HEK293 (cell line): ENCODE data around the gene ST7.

Experiments
- CTCF ChIA-PET: fragments of 350-600 bp; formaldehyde crosslinking; extraction: SDS; loops from one replicate; lab custom pipeline; 2021; ENCODE audit warnings: antibody characterized with exemption; lab: Yijun Ruan, JAX
- POLR2A ChIA-PET: fragments of 300-600 bp; formaldehyde crosslinking; extraction: SDS; loops from one replicate; lab custom pipeline; 2020; ENCODE audit warnings: antibody characterized with exemption, inconsistent platforms; lab: Yijun Ruan, JAX
- H3K27ac ChIP-seq: fragments of 200-500 bp; sonication (Bioruptor generic); 2 replicates; pipeline ENCODE4 v1.5.1; 2014; ENCODE audit warnings: low read depth, low read length, control low read depth, inconsistent platforms; ENCODE audit errors: extremely low read depth
- H3K36me3 ChIP-seq, 2 experiments: fragments of 200-500 bp in 1 of 2; sonication (Bioruptor generic) in 1 of 2; 1 replicate in 1 of 2; 2 replicates in 1 of 2; pipeline ENCODE4 v1.5.1; 2014 to 2017; ENCODE audit warnings: inconsistent platforms in 2 of 2, low read length in 2 of 2; ENCODE audit not compliant: control insufficient read depth in 2 of 2, insufficient read depth in 1 of 2
- H3K4me1 ChIP-seq: fragments of 200-500 bp; sonication (Bioruptor generic); 2 replicates; pipeline ENCODE4 v1.5.1; 2014; ENCODE audit warnings: mild to moderate bottlenecking, low read length, inconsistent platforms; ENCODE audit not compliant: control insufficient read depth, insufficient read depth
- H3K4me3 ChIP-seq: 2 replicates; pipeline ENCODE4 v1.5.1; 2011; ENCODE audit warnings: low read depth, mild to moderate bottlenecking, control low read depth, low read length, moderate library complexity
- H3K9me3 ChIP-seq: fragments of 200-500 bp; sonication (Bioruptor generic); 2 replicates; pipeline ENCODE4 v1.5.1; 2014; ENCODE audit warnings: low read depth, low read length, inconsistent platforms; ENCODE audit not compliant: control insufficient read depth, insufficient read depth
- FEZF1 ChIP-seq: fragments of 450-650 bp; formaldehyde crosslinking; IDR thresholded peaks from 2 replicates; pipeline ENCODE4 v1.5.1; 2016; ENCODE audit warnings: missing biosample characterization, missing genetic modification characterization
- KLF10 ChIP-seq: fragments of 450-650 bp; IDR thresholded peaks from 2 replicates; pipeline ENCODE4 v1.5.1; 2018; ENCODE audit warnings: missing biosample characterization, mild to moderate bottlenecking, missing genetic modification characterization
- KLF17 ChIP-seq: fragments of 450-650 bp; formaldehyde crosslinking; IDR thresholded peaks from 2 replicates; pipeline ENCODE4 v1.5.1; 2016; ENCODE audit warnings: missing biosample characterization, missing genetic modification characterization
- TRIM28 ChIP-seq: IDR thresholded peaks from 2 replicates; pipeline ENCODE4 v1.6.1; 2011; ENCODE audit warnings: low read length, control low read depth, borderline replicate concordance
- ZBTB1 ChIP-seq: fragments of 450-650 bp; formaldehyde crosslinking; IDR thresholded peaks from 2 replicates; pipeline ENCODE4 v1.5.1; 2016; ENCODE audit warnings: missing biosample characterization, missing genetic modification characterization
- ZBTB8A ChIP-seq: fragments of 450-650 bp; formaldehyde crosslinking; IDR thresholded peaks from 2 replicates; pipeline ENCODE4 v1.5.1; 2016; ENCODE audit warnings: missing biosample characterization, missing genetic modification characterization
- ZNF10 ChIP-seq: fragments of 450-650 bp; formaldehyde crosslinking; IDR thresholded peaks from 2 replicates; pipeline ENCODE4 v1.5.1; 2017; ENCODE audit warnings: missing biosample characterization, missing genetic modification characterization
- ZNF112 ChIP-seq: fragments of 450-650 bp; formaldehyde crosslinking; IDR thresholded peaks from 2 replicates; pipeline ENCODE4 v1.5.0; 2017; ENCODE audit warnings: missing biosample characterization, missing genetic modification characterization
- ZNF132 ChIP-seq: fragments of 450-650 bp; formaldehyde crosslinking; IDR thresholded peaks from 2 replicates; pipeline ENCODE4 v1.5.1; 2017; ENCODE audit warnings: missing biosample characterization, missing genetic modification characterization, borderline replicate concordance
- ZNF140 ChIP-seq: fragments of 450-650 bp; formaldehyde crosslinking; IDR thresholded peaks from 2 replicates; pipeline ENCODE4 v1.5.1; 2016; ENCODE audit warnings: missing biosample characterization, missing genetic modification characterization
- ZNF146 ChIP-seq: fragments of 450-650 bp; formaldehyde crosslinking; IDR thresholded peaks from 2 replicates; pipeline ENCODE4 v1.5.1; 2016; ENCODE audit warnings: missing biosample characterization, missing genetic modification characterization
- ZNF157 ChIP-seq: fragments of 450-650 bp; formaldehyde crosslinking; IDR thresholded peaks from 2 replicates; pipeline ENCODE4 v1.5.1; 2016; ENCODE audit warnings: missing biosample characterization, missing genetic modification characterization
- ZNF175 ChIP-seq: fragments of 450-650 bp; formaldehyde crosslinking; IDR thresholded peaks from 2 replicates; pipeline ENCODE4 v1.5.1; 2016; ENCODE audit warnings: missing biosample characterization, missing genetic modification characterization
- ZNF350 ChIP-seq: fragments of 450-650 bp; formaldehyde crosslinking; IDR thresholded peaks from 2 replicates; pipeline ENCODE4 v1.5.0; 2017; ENCODE audit warnings: missing biosample characterization, mild to moderate bottlenecking, missing genetic modification characterization
- ZNF394 ChIP-seq: fragments of 450-650 bp; formaldehyde crosslinking; IDR thresholded peaks from 2 replicates; pipeline ENCODE4 v1.5.1; 2016; ENCODE audit warnings: missing biosample characterization, missing genetic modification characterization, mild to moderate bottlenecking, moderate library complexity, borderline replicate concordance
- ZNF433 ChIP-seq: fragments of 450-650 bp; formaldehyde crosslinking; IDR thresholded peaks from 2 replicates; pipeline ENCODE4 v1.5.1; 2016; ENCODE audit warnings: missing biosample characterization, missing genetic modification characterization, low read depth
- ZNF561 ChIP-seq: fragments of 450-650 bp; IDR thresholded peaks from 2 replicates; pipeline ENCODE4 v1.5.1; 2018; ENCODE audit warnings: missing biosample characterization, missing genetic modification characterization, borderline replicate concordance
- ZNF664 ChIP-seq: fragments of 450-650 bp; formaldehyde crosslinking; IDR thresholded peaks from 2 replicates; pipeline ENCODE4 v1.5.1; 2016; ENCODE audit warnings: missing biosample characterization, missing genetic modification characterization
- ZNF670 ChIP-seq: fragments of 450-650 bp; formaldehyde crosslinking; IDR thresholded peaks from 2 replicates; pipeline ENCODE4 v1.5.1; 2016; ENCODE audit warnings: missing biosample characterization, missing genetic modification characterization, low read depth
- ZNF707 ChIP-seq: fragments of 450-650 bp; formaldehyde crosslinking; IDR thresholded peaks from 2 replicates; pipeline ENCODE4 v1.5.1; 2016; ENCODE audit warnings: missing biosample characterization, missing genetic modification characterization
- ZNF747 ChIP-seq: fragments of 450-650 bp; formaldehyde crosslinking; IDR thresholded peaks from 2 replicates; pipeline ENCODE4 v1.5.1; 2016; ENCODE audit warnings: missing biosample characterization, missing genetic modification characterization
- ZNF76 ChIP-seq: fragments of 450-650 bp; formaldehyde crosslinking; IDR thresholded peaks from 2 replicates; pipeline ENCODE4; 2016; ENCODE audit warnings: low read depth, missing biosample characterization, missing genetic modification characterization, borderline replicate concordance
- ZNF776 ChIP-seq: fragments of 450-650 bp; formaldehyde crosslinking; IDR thresholded peaks from 2 replicates; pipeline ENCODE4 v1.5.0; 2017; ENCODE audit warnings: missing biosample characterization, missing genetic modification characterization, borderline replicate concordance
- ZSCAN5A ChIP-seq: fragments of 450-650 bp; formaldehyde crosslinking; IDR thresholded peaks from 2 replicates; pipeline ENCODE4 v1.5.1; 2016; ENCODE audit warnings: missing biosample characterization, missing genetic modification characterization
- TF ChIP-seq, protein P1 (sequence below): fragments of 450-650 bp; formaldehyde crosslinking; IDR thresholded peaks from 2 replicates; pipeline ENCODE4 v1.5.1; 2017; ENCODE audit warnings: missing biosample characterization, missing genetic modification characterization
- TF ChIP-seq, protein P2 (sequence below): fragments of 450-650 bp; formaldehyde crosslinking; conservative IDR thresholded peaks from 2 replicates; pipeline ENCODE4 v1.5.1; 2016; ENCODE audit warnings: low read depth, missing biosample characterization, missing genetic modification characterization
- TF ChIP-seq, protein P3 (sequence below): fragments of 450-650 bp; formaldehyde crosslinking; IDR thresholded peaks from 2 replicates; pipeline ENCODE4 v1.5.1; 2016; ENCODE audit warnings: missing biosample characterization, missing genetic modification characterization
- TF ChIP-seq, protein P4 (sequence below): fragments of 450-650 bp; formaldehyde crosslinking; IDR thresholded peaks from 2 replicates; pipeline ENCODE4 v1.5.1; 2016; ENCODE audit warnings: missing biosample characterization, missing genetic modification characterization

Gene ST7

DNA sequence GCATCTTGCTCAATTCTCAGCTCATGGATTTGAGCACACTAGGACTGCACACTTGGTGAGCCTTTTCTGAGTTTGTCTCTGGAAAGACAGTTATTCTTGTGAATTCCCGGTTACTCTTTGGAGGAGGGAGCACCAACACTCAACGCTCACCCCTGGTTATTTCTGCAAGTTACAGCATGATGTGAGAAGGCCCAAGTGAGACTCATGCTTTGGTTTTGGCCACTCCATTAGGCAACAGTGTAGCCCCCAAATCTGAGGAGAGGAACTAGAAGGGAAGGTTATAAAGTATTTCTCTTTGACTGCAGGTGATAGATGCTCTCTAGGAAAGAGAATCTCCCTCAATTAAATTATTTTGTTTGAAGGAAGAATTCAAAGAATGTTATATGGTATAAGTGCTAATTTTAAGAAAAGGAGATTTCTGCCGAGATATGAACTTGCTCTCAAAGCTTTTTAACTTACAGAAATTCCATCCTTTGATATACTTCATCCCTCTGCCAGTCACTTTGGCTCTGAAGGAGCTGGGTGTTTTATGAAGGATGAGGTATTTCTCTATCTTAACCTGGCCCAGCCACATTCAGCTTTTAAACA, 186.2 kb downstream of the ST7 start:
- H3K9me3 ChIP-seq = no peaks in the 10 kb centered on the region
- no peak overlapping the region for H3K27ac ChIP-seq
- CTCF ChIA-PET = interaction anchor here (0.7 to 1.1 kb wide), 3 partner anchors 10 to 19 kb away, joined by 3 to 6 read pairs (median 4); no protein-coding TSS in a partner anchor
- H3K4me3 ChIP-seq = no peak overlapping the region
- H3K36me3 ChIP-seq = no peaks in the 10 kb centered on the region
- POLR2A ChIA-PET = no interaction called here
- TF ChIP-seq ZNF112 (tag by site-specific recombination) (no peak), KLF10 (no peak), ZNF76 (tag by site-specific recombination) (no peak), ZNF747 (tag by site-specific recombination) (no peak), KLF17 (no peak), ZNF132 (no peak), ZBTB1 (no peak), ZNF175 (no peak), ZNF394 (tag by site-specific recombination) (no peak), ZNF433 (tag by site-specific recombination) (no peak), ZNF350 (tag by site-specific recombination) (no peak)
- TF ChIP-seq, protein P1, sequence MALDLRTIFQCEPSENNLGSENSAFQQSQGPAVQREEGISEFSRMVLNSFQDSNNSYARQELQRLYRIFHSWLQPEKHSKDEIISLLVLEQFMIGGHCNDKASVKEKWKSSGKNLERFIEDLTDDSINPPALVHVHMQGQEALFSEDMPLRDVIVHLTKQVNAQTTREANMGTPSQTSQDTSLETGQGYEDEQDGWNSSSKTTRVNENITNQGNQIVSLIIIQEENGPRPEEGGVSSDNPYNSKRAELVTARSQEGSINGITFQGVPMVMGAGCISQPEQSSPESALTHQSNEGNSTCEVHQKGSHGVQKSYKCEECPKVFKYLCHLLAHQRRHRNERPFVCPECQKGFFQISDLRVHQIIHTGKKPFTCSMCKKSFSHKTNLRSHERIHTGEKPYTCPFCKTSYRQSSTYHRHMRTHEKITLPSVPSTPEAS (tag by site-specific recombination) = no peak
- H3K4me1 ChIP-seq = peaks cover 6% of the 10 kb centered on the region

GRCh38 chr7:117140921-117141320, 187.6 kb downstream of the ST7 start:
- TF ChIP-seq FEZF1 = no peak
- no peak for TF ChIP-seq ZSCAN5A
- TF ChIP-seq, protein P2, sequence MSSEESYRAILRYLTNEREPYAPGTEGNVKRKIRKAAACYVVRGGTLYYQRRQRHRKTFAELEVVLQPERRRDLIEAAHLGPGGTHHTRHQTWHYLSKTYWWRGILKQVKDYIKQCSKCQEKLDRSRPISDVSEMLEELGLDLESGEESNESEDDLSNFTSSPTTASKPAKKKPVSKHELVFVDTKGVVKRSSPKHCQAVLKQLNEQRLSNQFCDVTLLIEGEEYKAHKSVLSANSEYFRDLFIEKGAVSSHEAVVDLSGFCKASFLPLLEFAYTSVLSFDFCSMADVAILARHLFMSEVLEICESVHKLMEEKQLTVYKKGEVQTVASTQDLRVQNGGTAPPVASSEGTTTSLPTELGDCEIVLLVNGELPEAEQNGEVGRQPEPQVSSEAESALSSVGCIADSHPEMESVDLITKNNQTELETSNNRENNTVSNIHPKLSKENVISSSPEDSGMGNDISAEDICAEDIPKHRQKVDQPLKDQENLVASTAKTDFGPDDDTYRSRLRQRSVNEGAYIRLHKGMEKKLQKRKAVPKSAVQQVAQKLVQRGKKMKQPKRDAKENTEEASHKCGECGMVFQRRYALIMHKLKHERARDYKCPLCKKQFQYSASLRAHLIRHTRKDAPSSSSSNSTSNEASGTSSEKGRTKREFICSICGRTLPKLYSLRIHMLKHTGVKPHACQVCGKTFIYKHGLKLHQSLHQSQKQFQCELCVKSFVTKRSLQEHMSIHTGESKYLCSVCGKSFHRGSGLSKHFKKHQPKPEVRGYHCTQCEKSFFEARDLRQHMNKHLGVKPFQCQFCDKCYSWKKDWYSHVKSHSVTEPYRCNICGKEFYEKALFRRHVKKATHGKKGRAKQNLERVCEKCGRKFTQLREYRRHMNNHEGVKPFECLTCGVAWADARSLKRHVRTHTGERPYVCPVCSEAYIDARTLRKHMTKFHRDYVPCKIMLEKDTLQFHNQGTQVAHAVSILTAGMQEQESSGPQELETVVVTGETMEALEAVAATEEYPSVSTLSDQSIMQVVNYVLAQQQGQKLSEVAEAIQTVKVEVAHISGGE (tag by site-specific recombination) = no peak
- TF ChIP-seq ZNF776 (tag by site-specific recombination) = no peak
- no peak for TF ChIP-seq ZNF561 (tag by site-specific recombination)
- no peak for TF ChIP-seq ZNF10 (tag by site-specific recombination)
- no peak for TF ChIP-seq ZNF670 (tag by site-specific recombination)
- no peak for TF ChIP-seq TRIM28
- TF ChIP-seq ZNF146 (tag by site-specific recombination) = no peak
- TF ChIP-seq, protein P3, sequence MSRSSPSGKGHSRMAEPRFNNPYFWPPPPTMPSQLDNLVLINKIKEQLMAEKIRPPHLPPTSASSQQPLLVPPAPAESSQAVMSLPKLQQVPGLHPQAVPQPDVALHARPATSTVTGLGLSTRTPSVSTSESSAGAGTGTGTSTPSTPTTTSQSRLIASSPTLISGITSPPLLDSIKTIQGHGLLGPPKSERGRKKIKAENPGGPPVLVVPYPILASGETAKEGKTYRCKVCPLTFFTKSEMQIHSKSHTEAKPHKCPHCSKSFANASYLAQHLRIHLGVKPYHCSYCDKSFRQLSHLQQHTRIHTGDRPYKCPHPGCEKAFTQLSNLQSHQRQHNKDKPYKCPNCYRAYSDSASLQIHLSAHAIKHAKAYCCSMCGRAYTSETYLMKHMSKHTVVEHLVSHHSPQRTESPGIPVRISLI = no peak
- TF ChIP-seq ZNF157 (tag by site-specific recombination) = no peak
- no peak for TF ChIP-seq ZNF140
- TF ChIP-seq, protein P4, sequence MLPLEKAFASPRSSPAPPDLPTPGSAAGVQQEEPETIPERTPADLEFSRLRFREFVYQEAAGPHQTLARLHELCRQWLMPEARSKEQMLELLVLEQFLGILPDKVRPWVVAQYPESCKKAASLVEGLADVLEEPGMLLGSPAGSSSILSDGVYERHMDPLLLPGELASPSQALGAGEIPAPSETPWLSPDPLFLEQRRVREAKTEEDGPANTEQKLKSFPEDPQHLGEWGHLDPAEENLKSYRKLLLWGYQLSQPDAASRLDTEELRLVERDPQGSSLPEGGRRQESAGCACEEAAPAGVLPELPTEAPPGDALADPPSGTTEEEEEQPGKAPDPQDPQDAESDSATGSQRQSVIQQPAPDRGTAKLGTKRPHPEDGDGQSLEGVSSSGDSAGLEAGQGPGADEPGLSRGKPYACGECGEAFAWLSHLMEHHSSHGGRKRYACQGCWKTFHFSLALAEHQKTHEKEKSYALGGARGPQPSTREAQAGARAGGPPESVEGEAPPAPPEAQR (tag by site-specific recombination) = no peak
- no peak for TF ChIP-seq ZNF707
- no peak for TF ChIP-seq ZBTB8A (tag by site-specific recombination)
- no peak for TF ChIP-seq ZNF664
- Histone ChIP-seq H3K4me1 (no peaks in the 10 kb centered on the region), H3K9me3 (no peaks in the 10 kb centered on the region), H3K36me3 (no peaks in the 10 kb centered on the region), H3K27ac (no peak overlapping the region), H3K4me3 (no peak overlapping the region)
- CTCF ChIA-PET = interaction anchor here (0.6 kb wide), 1 partner anchor 176 kb away, joined by 5 read pairs; no protein-coding TSS in a partner anchor
- POLR2A ChIA-PET = no interaction called here
